Mesothelial cell of epicardium (in vitro differentiated cells): Measurements from ENCODE around the gene WNK2. TPM values are rescaled to one million over a fixed set of nuclear protein-coding genes. Genes with fewer than 3 reads are reported as not detected.

Experiments
- DNase-seq, 2 experiments: peaks; one replicate each; pipeline ENCODE4 v3.0.0; 2021; ENCODE audit warnings: low spot score in 2 of 2; ENCODE audit not compliant: unreplicated experiment in 2 of 2
- H3K27ac Mint-ChIP-seq: 2 replicates; pipeline ENCODE4 v1.8.0; 2021; ENCODE audit warnings: mixed read lengths
- H3K27me3 Mint-ChIP-seq: 2 replicates; pipeline ENCODE4 v1.8.0; 2021; ENCODE audit warnings: low read depth, mixed read lengths
- H3K36me3 Mint-ChIP-seq: 2 replicates; pipeline ENCODE4 v1.8.0; 2021; ENCODE audit warnings: mixed read lengths
- H3K4me1 Mint-ChIP-seq: 2 replicates; pipeline ENCODE4 v1.8.0; 2021; ENCODE audit warnings: mixed read lengths
- H3K4me3 Mint-ChIP-seq: 2 replicates; pipeline ENCODE4 v1.8.0; 2021; ENCODE audit warnings: mild to moderate bottlenecking, moderate library complexity, mixed read lengths
- H3K9me3 Mint-ChIP-seq: 2 replicates; pipeline ENCODE4 v1.8.0; 2021; ENCODE audit warnings: mixed read lengths
- CTCF ChIP-seq: fragments of 200-600 bp; sonication (generic); IDR thresholded peaks from one replicate; pipeline ENCODE4 v1.5.0; 2021; ENCODE audit warnings: antibody characterized with exemption; ENCODE audit not compliant: unreplicated experiment
- total RNA-seq: library from RNA; stranded (reverse); gene quantifications from 3 replicates; pipeline ENCODE4 v1.2.1, GENCODE V29; 2021

The WNK2 gene
- total RNA-seq, 1 donor from 2014 or later, result 66.0 TPM

GRCh38 chr9:93198117-93198837, 14.3 kb downstream of the WNK2 start:
- no peak for TF ChIP-seq CTCF
- no peak for DNase-seq
- Mint-ChIP-seq H3K4me1 (peaks cover 18% of the 10 kb centered on the region), H3K27ac (no peak overlapping the region), H3K9me3 (no peaks in the 10 kb centered on the region), H3K4me3 (no peak overlapping the region), H3K36me3 (no peaks in the 10 kb centered on the region), H3K27me3 (peaks cover 3% of the 10 kb centered on the region)

GRCh38 chr9:93198838-93199625, 15.1 kb downstream of the WNK2 start:
- TF ChIP-seq CTCF, result no peak
- H3K36me3 Mint-ChIP-seq, result no peaks in the 10 kb centered on the region
- no peaks in the 10 kb centered on the region for H3K9me3 Mint-ChIP-seq
- DNase-seq, result no peak
- H3K4me3 Mint-ChIP-seq, result no peak overlapping the region
- no peak overlapping the region for H3K27ac Mint-ChIP-seq
- H3K4me1 Mint-ChIP-seq, result peaks cover 21% of the 10 kb centered on the region
- H3K27me3 Mint-ChIP-seq, result no peaks in the 10 kb centered on the region

- H3K4me3 Mint-ChIP-seq, result no peak overlapping the region
- H3K27me3 Mint-ChIP-seq, result no peaks in the 10 kb centered on the region
- no peak for TF ChIP-seq CTCF
- H3K9me3 Mint-ChIP-seq, result no peaks in the 10 kb centered on the region
- peaks cover 29% of the 10 kb centered on the region for H3K4me1 Mint-ChIP-seq
- no peak overlapping the region for H3K27ac Mint-ChIP-seq
- DNase-seq, result no peak
- no peaks in the 10 kb centered on the region for H3K36me3 Mint-ChIP-seq
Measured at GRCh38 chr9:93200449-93200742, 16.5 kb downstream of the WNK2 start.

GRCh38 chr9:93200989-93201334, 17.0 kb downstream of the WNK2 start:
- Mint-ChIP-seq H3K4me3 (no peak overlapping the region), H3K36me3 (no peaks in the 10 kb centered on the region), H3K9me3 (no peaks in the 10 kb centered on the region), H3K27me3 (no peaks in the 10 kb centered on the region), H3K4me1 (peaks cover 33% of the 10 kb centered on the region), H3K27ac (no peak overlapping the region)
- no peak for TF ChIP-seq CTCF
- DNase-seq, result no peak

- H3K4me3 Mint-ChIP-seq, result no peak overlapping the region
- no peak overlapping the region for H3K27ac Mint-ChIP-seq
- peaks cover 41% of the 10 kb centered on the region for H3K4me1 Mint-ChIP-seq
- H3K27me3 Mint-ChIP-seq, result no peaks in the 10 kb centered on the region
- TF ChIP-seq CTCF, result no peak
- DNase-seq, result no peak
- H3K9me3 Mint-ChIP-seq, result no peaks in the 10 kb centered on the region
- H3K36me3 Mint-ChIP-seq, result no peaks in the 10 kb centered on the region
Measured at GRCh38 chr9:93203026-93203717, 19.2 kb downstream of the WNK2 start.
